ENCODE results near the gene EVL.

DNA sequence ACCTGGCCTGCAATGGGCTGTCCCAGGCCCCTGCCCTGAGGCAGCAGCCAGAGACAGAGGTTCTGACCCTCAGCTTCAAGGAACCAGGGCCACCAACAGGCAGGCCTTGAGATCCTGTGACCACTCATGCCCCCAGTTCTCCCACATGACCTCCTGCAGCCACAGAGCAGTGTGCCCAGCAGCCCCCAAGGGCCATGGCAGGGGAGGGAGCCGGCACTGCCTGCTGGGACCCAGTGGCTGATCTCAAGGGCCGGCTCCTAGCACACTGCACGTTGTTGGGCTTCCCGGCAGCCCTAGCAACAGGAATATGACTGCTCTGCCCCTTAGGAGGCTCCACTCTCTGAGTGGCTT, 79.4 kb downstream of the EVL start:
- no peak for TF ChIP-seq POLR2A (IDR thresholded peaks at IDR 0.05; ENCODE audit: extremely low read depth, insufficient read length)
- TF ChIP-seq MAX (IDR thresholded peaks at IDR 0.05; ENCODE audit: low read depth, low read length), result no peak
- TF ChIP-seq CTCF (IDR thresholded peaks at IDR 0.05; ENCODE audit: low read depth, low read length), result no peak
- TF ChIP-seq MYC (IDR thresholded peaks at IDR 0.05; ENCODE audit: low read depth, low read length), result no peak
